KMS-11 (cell line): ENCODE data around the gene HSP90AB1.

ENCODE experiments used
- H2AFZ ChIP-seq: fragments of 200-600 bp; sonication (generic); 2 replicates; pipeline ENCODE4 v1.6.1; 2016; ENCODE audit warnings: antibody characterized with exemption, mixed run types, low read depth
- H3K27ac ChIP-seq: fragments of 200-600 bp; sonication (generic); 2 replicates; pipeline ENCODE4 v1.6.1; 2016; ENCODE audit warnings: mild to moderate bottlenecking, mixed run types
- H3K27me3 ChIP-seq: fragments of 200-600 bp; sonication (generic); 2 replicates; pipeline ENCODE4 v1.6.1; 2017; ENCODE audit warnings: mild to moderate bottlenecking, low read depth, mixed run types, moderate library complexity; ENCODE audit not compliant: insufficient read depth
- H3K36me3 ChIP-seq: fragments of 200-600 bp; sonication (generic); 2 replicates; pipeline ENCODE4 v1.6.1; 2017; ENCODE audit warnings: mild to moderate bottlenecking, mixed run types; ENCODE audit not compliant: insufficient read depth
- H3K4me1 ChIP-seq: fragments of 200-600 bp; sonication (generic); 2 replicates; pipeline ENCODE4 v1.6.1; 2016; ENCODE audit warnings: mild to moderate bottlenecking, low read depth, mixed run types; ENCODE audit not compliant: poor library complexity, severe bottlenecking
- H3K4me2 ChIP-seq: fragments of 200-600 bp; sonication (generic); 2 replicates; pipeline ENCODE4 v1.7.0; 2016; ENCODE audit warnings: mild to moderate bottlenecking, mixed run types
- H3K4me3 ChIP-seq: fragments of 200-600 bp; sonication (generic); IDR thresholded peaks from 2 replicates; pipeline ENCODE4 v1.6.1; 2017; ENCODE audit warnings: low read depth, low read length, mixed read lengths; ENCODE audit not compliant: insufficient read depth
- H3K79me2 ChIP-seq: fragments of 200-600 bp; sonication (generic); 2 replicates; pipeline ENCODE4 v1.6.1; 2016; ENCODE audit warnings: low read depth, mixed run types; ENCODE audit not compliant: insufficient read depth
- H3K9ac ChIP-seq: fragments of 200-600 bp; sonication (generic); 2 replicates; pipeline ENCODE4 v1.6.1; 2016; ENCODE audit warnings: mild to moderate bottlenecking, mixed run types
- H4K20me1 ChIP-seq: fragments of 200-600 bp; sonication (generic); 2 replicates; pipeline ENCODE4 v1.6.1; 2016; ENCODE audit warnings: mild to moderate bottlenecking, mixed run types; ENCODE audit not compliant: insufficient read depth
- CTCF ChIP-seq: fragments of 200-600 bp; sonication (generic); conservative IDR thresholded peaks from 2 replicates; pipeline ENCODE4 v1.6.1; 2017; ENCODE audit warnings: low read depth, mild to moderate bottlenecking, antibody characterized with exemption, low read length, moderate library complexity, mixed read lengths

HSP90AB1 gene

GRCh38 chr6:44271406-44271723 lies 24.5 kb downstream of the HSP90AB1 start:
- H3K4me2 ChIP-seq: no peak overlapping the region
- peaks cover 40% of the 10 kb centered on the region for H3K27me3 ChIP-seq
- H3K4me3 ChIP-seq: no peak overlapping the region
- no peaks in the 10 kb centered on the region for H3K36me3 ChIP-seq
- no peak overlapping the region for H2AFZ ChIP-seq
- H3K9ac ChIP-seq: no peak overlapping the region
- no peaks in the 10 kb centered on the region for H3K79me2 ChIP-seq
- TF ChIP-seq CTCF: no peak
- no peaks in the 10 kb centered on the region for H4K20me1 ChIP-seq
- no peak overlapping the region for H3K27ac ChIP-seq
- H3K4me1 ChIP-seq: peaks cover 15% of the 10 kb centered on the region

GRCh38 chr6:44271914-44272313 lies 25.0 kb downstream of the HSP90AB1 start:
- TF ChIP-seq CTCF: no peak
- Histone ChIP-seq H3K79me2 (no peaks in the 10 kb centered on the region), H3K4me2 (no peak overlapping the region), H3K4me3 (no peak overlapping the region), H4K20me1 (no peaks in the 10 kb centered on the region), H2AFZ (no peak overlapping the region), H3K27ac (no peak overlapping the region), H3K27me3 (peaks cover 40% of the 10 kb centered on the region), H3K36me3 (no peaks in the 10 kb centered on the region), H3K4me1 (peaks cover 10% of the 10 kb centered on the region), H3K9ac (no peak overlapping the region)

GRCh38 chr6:44272529-44272928 lies 25.6 kb downstream of the HSP90AB1 start:
- Histone ChIP-seq H3K27ac (no peak overlapping the region), H3K4me1 (peaks cover 5% of the 10 kb centered on the region), H2AFZ (no peak overlapping the region), H3K4me2 (no peak overlapping the region), H3K4me3 (no peak overlapping the region), H3K36me3 (no peaks in the 10 kb centered on the region), H3K9ac (no peak overlapping the region), H3K79me2 (no peaks in the 10 kb centered on the region), H3K27me3 (peaks cover 46% of the 10 kb centered on the region), H4K20me1 (no peaks in the 10 kb centered on the region)
- TF ChIP-seq CTCF: no peak

GRCh38 chr6:44272999-44273566 lies 26.2 kb downstream of the HSP90AB1 start:
- Histone ChIP-seq H3K27ac (no peak overlapping the region), H3K36me3 (no peaks in the 10 kb centered on the region), H3K79me2 (no peaks in the 10 kb centered on the region), H3K27me3 (peaks cover 50% of the 10 kb centered on the region), H3K9ac (no peak overlapping the region), H4K20me1 (no peaks in the 10 kb centered on the region), H3K4me2 (no peak overlapping the region), H3K4me3 (no peak overlapping the region), H2AFZ (no peak overlapping the region), H3K4me1 (no peaks in the 10 kb centered on the region)
- TF ChIP-seq CTCF: no peak
